Germinal center (tissue), 1 donor: ENCODE data around the gene SMCHD1.
"Not testable (repeated sequence)": the region's sequence is repeated elsewhere in the genome, so short reads cannot be mapped to it uniquely, and the experiment has no call there.

Experiments
- DNase-seq: peaks from one replicate; pipeline ENCODE4 v3.0.0; 2012; ENCODE audit warnings: mixed read lengths, low spot score

SMCHD1 gene

GRCh38 chr18:2657788-2658458 lies 2.4 kb downstream of the SMCHD1 start:
- DNase-seq, result peak; percentile 34

DNA sequence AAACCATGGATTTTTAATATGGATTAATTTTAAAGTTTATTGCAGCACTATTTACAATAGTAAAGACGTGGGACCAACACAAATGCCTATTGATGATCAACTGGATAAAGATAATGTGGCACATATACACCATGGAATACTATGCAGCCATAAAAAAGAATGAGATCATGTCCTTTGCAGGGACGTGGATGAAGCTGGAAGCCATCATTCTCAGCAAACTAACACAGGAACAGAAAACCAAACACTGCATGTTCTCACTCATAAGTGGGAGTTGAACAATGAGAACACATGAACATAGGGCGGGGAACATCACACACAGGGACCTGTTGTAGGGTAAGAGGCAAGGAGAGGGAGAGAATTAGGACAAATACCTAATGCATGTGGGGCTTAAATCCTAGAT lies 5.3 kb downstream of the SMCHD1 start:
- not testable (repeated sequence) for DNase-seq

- not testable (repeated sequence) for DNase-seq
These were observed 6.8 kb downstream of the SMCHD1 start for GRCh38 chr18:2662288-2662687.

DNA sequence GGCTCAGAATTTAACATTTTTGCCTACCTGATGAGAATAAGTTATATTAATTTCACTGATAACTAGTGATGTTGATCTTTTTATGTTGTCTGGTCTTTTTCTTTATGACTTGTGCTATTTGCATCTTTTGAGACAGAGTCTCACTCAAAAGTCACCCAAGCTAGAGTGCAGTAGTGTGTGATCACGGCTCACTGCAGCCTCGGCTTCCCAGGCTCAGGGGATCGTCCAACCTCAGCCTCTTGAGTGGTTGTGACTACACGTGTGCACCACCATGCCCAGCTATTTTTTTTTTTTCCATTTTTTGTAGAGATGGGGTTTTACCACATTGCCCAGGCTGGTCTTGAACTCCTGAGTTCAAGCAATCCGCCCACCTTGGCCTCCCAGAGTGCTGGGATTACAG lies 7.5 kb downstream of the SMCHD1 start:
- no peak for DNase-seq

GRCh38 chr18:2672410-2672809 lies 16.9 kb downstream of the SMCHD1 start:
- DNase-seq, result no peak

GRCh38 chr18:2672872-2673271 lies 17.3 kb downstream of the SMCHD1 start:
- no peak for DNase-seq

DNA sequence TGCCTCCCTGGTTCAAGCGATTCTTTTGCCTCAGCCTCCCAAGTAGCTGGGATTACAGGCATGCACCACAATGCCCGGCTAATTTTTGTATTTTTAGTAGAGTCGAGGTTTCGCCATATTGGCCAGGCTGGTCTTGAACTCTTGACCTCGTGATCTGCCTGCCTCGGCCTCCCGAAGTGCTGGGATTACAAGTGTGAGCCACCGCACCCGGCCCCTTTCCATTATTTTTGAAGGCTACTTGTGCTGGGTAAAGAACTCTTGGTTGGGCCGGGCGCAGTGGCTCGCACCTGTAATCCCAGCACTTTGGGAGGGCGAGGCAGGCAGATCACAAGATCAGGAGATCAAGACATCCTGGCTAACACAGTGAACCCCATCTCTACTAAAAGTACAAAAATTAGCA lies 23.4 kb downstream of the SMCHD1 start:
- not testable (repeated sequence) for DNase-seq

DNA sequence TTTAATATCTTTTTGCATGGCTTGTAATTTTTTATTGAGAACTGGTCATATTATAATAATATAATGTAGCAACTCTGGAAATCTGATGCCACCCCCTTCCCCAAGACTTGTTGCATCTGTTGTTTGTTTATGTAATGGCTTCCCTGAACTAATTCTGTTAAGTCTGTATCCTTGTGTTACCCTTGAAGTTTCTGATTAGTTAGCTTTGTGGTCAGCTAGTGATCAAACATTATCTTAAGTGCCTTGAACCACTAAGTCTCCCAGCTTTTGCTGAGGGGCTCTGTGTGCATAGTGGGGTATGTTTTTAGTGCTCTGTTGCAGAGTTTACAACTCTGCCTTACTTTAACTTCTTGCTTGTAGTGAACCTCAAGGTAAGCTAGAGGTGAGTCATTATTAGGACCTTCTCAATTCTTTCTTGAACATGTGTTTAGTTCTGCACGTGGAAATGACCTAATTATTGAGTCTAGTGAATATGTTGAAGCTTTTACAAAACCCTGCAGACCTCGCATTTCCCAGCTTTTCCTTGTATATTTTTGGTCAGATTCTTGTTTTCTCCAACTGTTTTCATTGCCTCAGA lies 24.8 kb downstream of the SMCHD1 start:
- no peak for DNase-seq

DNA sequence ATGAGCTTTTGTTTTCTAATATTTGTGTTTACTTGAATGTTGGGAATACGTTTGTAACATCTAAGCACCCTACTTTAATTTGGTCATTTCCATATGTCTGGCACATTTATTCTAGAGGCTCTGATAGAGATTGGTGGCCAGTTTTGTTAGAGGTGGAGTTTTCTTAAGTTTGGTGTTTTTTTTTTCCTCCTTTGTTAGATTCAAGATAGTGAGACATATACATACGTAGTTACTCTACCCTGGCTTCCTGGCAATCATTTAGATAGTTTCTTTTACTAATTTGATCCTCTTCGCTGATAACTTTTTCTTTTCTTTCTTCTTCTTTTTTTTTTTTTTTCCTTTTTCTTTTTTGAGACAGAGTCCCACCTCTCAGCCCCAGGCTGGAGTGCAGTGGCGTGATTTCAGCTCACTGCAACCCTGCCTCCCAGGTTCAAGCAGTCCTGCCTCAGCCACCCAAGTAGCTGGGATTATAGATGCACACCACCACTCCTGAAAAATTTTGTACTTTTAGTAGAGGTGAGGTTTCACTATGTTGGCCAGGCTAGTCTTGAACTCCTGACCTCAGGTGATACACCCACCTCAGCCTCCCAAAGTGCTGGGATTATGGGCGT lies 26.6 kb downstream of the SMCHD1 start:
- DNase-seq, result no peak

- DNase-seq, result no peak
These were observed 27.5 kb downstream of the SMCHD1 start for GRCh38 chr18:2683055-2683454.

DNA sequence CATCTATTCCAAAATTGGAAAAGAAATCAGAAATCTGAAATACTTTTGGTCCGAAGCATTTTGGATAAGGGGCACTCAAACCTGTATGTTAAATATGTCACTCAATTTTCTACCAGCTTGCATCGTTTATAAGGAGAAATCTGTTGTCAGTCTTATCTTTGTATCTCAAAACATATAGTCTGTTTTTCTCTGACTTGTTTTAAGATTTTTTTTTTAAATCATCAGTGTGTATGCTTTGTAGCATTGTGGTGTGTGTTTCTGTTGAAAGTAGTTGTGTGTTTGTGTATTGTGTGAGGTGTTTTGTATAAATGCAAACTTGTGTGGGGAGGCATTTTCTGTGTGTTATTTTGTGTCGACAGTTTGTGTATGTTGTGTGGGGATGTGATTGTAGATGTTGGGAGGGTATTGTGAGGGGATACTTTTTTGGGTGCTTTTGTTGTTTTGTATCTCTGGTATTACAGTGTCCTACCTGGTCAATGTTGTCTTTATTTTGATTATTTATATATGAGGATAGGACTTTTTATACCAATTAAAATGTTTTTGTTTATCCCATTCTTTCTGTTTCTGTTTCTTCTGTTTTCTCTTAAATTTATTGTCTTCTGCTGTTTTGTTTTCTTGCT lies 30.9 kb downstream of the SMCHD1 start:
- no peak for DNase-seq

GRCh38 chr18:2687390-2688001 lies 32.0 kb downstream of the SMCHD1 start:
- DNase-seq, result no peak

- no peak for DNase-seq
These were observed 37.0 kb downstream of the SMCHD1 start for GRCh38 chr18:2692508-2692907.

DNA sequence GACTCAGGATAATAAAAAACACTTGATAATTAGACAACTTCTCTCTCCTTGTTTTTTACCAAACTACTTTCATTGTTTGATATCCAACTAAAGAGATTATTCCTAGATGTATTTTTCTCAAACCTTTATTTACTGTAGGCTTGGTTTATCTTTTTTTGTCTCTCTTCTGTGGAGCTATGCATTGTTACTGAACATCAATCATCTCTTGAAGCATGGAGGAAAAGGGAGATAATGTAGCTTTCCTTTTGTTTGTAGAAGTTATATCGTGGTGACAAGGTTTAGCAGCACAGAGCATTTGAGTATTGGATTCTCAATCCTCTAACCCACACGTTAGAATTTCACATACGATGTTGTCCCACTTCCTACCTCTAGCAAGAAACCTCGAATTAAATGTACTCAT lies 41.7 kb downstream of the SMCHD1 start:
- DNase-seq, result no peak

DNA sequence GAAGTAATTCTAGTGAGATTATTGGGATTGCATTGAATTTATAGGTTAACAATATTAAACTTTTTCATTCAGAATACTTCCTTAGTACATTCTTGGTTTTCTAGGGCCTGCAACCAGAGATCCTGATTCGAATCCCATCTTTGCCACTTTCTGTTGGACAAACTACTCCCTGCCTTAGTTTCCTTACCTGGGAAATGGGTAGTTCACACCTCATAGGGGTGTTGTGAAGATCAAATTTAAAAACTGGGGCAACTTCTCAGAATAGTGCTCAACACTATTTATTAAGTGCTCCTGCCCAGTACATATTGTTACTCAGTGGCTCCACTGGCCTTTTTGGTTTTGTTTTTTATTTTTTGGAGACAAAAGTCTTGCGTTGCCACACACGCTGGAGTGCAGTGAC lies 43.5 kb downstream of the SMCHD1 start:
- DNase-seq, result no peak

GRCh38 chr18:2704541-2704940 lies 49.0 kb downstream of the SMCHD1 start:
- DNase-seq, result no peak

DNA sequence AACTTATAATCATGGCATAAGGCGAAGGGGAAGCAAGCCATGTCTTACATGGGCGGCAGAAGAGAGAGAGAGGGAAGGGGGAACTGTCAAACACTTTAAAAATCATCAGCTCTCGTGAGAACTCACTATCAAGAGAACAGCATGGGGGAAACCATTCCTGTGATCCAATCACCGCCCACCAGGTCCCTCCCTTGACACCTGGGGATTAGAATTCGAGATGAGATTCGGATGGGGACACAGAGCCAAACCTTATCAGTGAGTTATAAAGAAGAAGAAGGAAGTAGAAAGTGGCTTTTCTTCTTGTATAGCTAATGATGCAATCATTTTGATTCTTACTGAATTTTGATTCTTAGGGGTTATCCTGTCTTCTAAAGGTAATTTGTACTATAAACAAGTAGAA lies 51.4 kb downstream of the SMCHD1 start:
- DNase-seq, result no peak

- no peak for DNase-seq
These were observed 52.1 kb downstream of the SMCHD1 start for GRCh38 chr18:2707551-2708168.

GRCh38 chr18:2709316-2709715 lies 53.8 kb downstream of the SMCHD1 start:
- DNase-seq, result no peak

- no peak for DNase-seq
These were observed 58.6 kb downstream of the SMCHD1 start for GRCh38 chr18:2714140-2714539.

DNA sequence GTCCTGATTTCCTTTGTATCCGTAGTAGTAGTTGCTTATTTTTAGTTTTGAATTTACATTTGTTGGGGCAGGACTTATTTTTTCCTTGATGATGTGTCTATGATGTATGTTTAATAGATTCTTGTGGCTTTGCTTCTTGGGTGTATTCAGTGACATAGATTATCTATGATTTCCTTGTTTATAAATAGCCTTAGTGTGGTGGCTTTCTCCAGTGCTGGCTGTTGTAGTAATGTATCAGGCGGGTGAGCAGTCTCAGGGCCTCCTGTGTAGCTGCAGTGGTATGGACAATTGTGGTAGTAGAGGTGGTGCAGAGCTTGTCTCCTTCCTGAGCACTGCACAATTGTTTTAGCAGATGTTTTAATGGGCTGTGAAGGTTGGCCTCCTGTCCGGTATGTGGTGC lies 60.5 kb downstream of the SMCHD1 start:
- no peak for DNase-seq
